Tibial artery (tissue), 4 donors: Measurements from ENCODE around the gene OSM.

Experiments used
- DNase-seq, 2 donors: peaks; one replicate each; pipeline ENCODE4 v3.0.0-alpha.2; 2019
- H3K27ac ChIP-seq, 2 donors: fragments of 200-600 bp; sonication (generic) in 1 of 2; 1 replicate in 1 of 2; 2 replicates in 1 of 2; pipeline ENCODE4 v1.5.1; 2018 to 2019; ENCODE audit warnings: mild to moderate bottlenecking in 1 of 2
- H3K27me3 ChIP-seq, 2 donors: fragments of 200-600 bp; sonication (generic) in 1 of 2; one replicate each; pipeline versions ENCODE4 v1.5.1 to v1.6.0; 2016 to 2019
- H3K36me3 ChIP-seq, 3 donors: fragments of 200-600 bp; sonication (generic) in 2 of 3; one replicate each; pipeline ENCODE4 v1.5.1; 2016 to 2019; ENCODE audit warnings: mild to moderate bottlenecking in 2 of 3
- H3K4me1 ChIP-seq, 4 donors: fragments of 200-600 bp; sonication (generic) in 2 of 4; 1 replicate in 3 of 4; 2 replicates in 1 of 4; pipeline ENCODE4 v1.5.1; 2016 to 2019
- H3K4me3 ChIP-seq, 2 donors: fragments of 200-600 bp; sonication (generic) in 1 of 2; 1 replicate in 1 of 2; 2 replicates in 1 of 2; pipeline ENCODE4 v1.5.1; 2018 to 2019; ENCODE audit warnings: mild to moderate bottlenecking in 2 of 2
- H3K9me3 ChIP-seq, 3 donors: fragments of 200-600 bp; sonication (generic) in 1 of 3; one replicate each; pipeline ENCODE4 v1.5.1; 2016 to 2019
- intact Hi-C: fragments of 100-400 bp; cut with DNase I; formaldehyde crosslinking; loops from one replicate; pipeline ENCODE4 v1.15.0; 2023; ENCODE audit warnings: low total_unique reads
- TF ChIP-seq, protein P1 (sequence below), 2 experiments: fragments of 200-600 bp in 1 of 2; fragments of 450-650 bp in 1 of 2; IDR thresholded peaks; one replicate each; pipeline ENCODE4 v1.5.1; 2017 to 2019; ENCODE audit warnings: antibody characterized with exemption in 2 of 2, mild to moderate bottlenecking in 1 of 2, moderate library complexity in 1 of 2

Gene OSM

DNA sequence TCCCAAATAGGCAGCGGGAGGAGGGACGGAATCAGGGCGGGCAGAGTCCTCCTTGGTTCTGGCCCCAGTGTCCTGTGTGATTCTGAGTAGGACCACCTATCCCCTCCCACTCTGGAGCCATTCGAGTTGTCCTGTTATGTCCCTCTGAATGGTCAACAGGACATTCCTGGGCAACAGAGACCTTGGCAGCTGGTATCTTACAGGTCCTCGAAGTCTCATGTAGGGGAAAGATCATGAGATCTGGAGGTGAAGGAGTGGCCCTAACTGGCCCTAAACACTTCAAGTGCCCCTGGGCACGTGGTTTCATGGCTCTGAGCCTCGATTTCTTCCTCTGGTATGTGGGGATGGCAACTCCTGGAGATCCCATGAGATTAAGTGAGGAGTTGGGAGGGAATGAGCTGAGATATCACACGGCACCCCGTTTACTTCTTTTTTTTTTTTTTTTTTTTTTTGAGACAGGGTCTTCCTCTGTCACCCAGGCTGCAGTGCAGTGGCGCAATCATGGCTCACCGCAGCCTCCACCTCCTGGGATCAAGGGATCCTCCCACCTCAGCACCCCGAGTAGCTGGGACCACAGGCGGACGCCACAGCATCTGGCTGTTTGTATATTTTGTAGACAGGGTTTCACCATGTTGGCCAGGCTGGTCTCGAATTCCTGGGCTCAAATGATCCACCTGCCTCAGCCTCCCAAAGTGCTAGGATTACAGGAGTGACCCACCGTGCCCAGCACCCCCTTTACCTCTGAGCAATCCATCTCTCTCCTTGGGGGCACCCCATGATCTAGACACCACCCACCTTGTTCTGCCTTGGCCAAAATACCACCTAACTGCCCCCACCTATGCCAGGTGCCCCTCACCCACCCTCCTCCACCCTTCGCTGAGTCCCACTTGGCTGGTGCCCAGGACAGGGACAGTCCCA, 26.9 kb downstream of the OSM start:
- no peaks in the 10 kb centered on the region for H3K36me3 ChIP-seq
- no peak overlapping the region for H3K27ac ChIP-seq

GRCh38 chr22:30238661-30239487, 27.8 kb downstream of the OSM start:
- no peak for DNase-seq
- no peaks in the 10 kb centered on the region for H3K9me3 ChIP-seq
- no peak overlapping the region for H3K4me3 ChIP-seq
- H3K27me3 ChIP-seq: peaks cover 0 to 5% of the 10 kb centered on the region in 2 donors
- TF ChIP-seq, protein P1, sequence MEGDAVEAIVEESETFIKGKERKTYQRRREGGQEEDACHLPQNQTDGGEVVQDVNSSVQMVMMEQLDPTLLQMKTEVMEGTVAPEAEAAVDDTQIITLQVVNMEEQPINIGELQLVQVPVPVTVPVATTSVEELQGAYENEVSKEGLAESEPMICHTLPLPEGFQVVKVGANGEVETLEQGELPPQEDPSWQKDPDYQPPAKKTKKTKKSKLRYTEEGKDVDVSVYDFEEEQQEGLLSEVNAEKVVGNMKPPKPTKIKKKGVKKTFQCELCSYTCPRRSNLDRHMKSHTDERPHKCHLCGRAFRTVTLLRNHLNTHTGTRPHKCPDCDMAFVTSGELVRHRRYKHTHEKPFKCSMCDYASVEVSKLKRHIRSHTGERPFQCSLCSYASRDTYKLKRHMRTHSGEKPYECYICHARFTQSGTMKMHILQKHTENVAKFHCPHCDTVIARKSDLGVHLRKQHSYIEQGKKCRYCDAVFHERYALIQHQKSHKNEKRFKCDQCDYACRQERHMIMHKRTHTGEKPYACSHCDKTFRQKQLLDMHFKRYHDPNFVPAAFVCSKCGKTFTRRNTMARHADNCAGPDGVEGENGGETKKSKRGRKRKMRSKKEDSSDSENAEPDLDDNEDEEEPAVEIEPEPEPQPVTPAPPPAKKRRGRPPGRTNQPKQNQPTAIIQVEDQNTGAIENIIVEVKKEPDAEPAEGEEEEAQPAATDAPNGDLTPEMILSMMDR (IDR thresholded peaks at IDR 0.05): no peak
- H3K4me1 ChIP-seq: peaks cover 0 to 14% (median 8%) of the 10 kb centered on the region in 4 donors
- intact Hi-C loops: no loop called here
- H3K36me3 ChIP-seq: no peaks in the 10 kb centered on the region
- no peak overlapping the region for H3K27ac ChIP-seq

More for the DNA sequence above, 26.9 kb downstream of the OSM start:
- H3K27me3 ChIP-seq: peaks cover 0 to 13% of the 10 kb centered on the region in 2 donors
- intact Hi-C loops: no loop called here
- TF ChIP-seq, protein P1 (IDR thresholded peaks at IDR 0.05): no peak
- peaks cover 0 to 14% (median 8%) of the 10 kb centered on the region in 4 donors for H3K4me1 ChIP-seq
- H3K9me3 ChIP-seq: no peaks in the 10 kb centered on the region
- DNase-seq: no peak
- H3K4me3 ChIP-seq: no peak overlapping the region

- no peak overlapping the region for H3K27ac ChIP-seq
- H3K4me3 ChIP-seq: no peak overlapping the region
- TF ChIP-seq, protein P1 (IDR thresholded peaks at IDR 0.05): no peak
- intact Hi-C loops: no loop called here
- peaks cover 0 to 14% (median 8%) of the 10 kb centered on the region in 4 donors for H3K4me1 ChIP-seq
- H3K36me3 ChIP-seq: no peaks in the 10 kb centered on the region
- peaks cover 0 to 4% of the 10 kb centered on the region in 2 donors for H3K27me3 ChIP-seq
- no peak for DNase-seq
- no peaks in the 10 kb centered on the region for H3K9me3 ChIP-seq
These were observed 28.5 kb downstream of the OSM start for GRCh38 chr22:30238136-30238535.

DNA sequence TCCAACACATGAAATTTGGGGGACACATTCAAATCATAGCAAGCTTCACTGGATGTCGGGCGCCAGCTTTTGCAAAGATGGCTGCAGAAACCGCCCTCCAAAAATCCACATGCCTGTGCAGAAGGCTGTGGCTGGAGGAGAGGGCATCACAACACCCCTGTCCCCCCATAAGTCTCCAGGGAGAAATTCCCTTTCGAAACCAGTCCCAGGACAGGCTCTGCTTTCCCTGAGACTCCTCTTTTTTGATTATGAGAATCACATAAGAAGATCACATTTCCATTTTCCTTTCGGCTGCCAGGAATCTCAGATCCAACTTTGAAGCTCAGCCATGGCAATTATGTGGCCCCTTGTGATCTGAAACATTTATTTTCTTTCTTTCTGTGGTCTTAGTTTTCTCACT, 29.8 kb downstream of the OSM start:
- no peak for DNase-seq
- Histone ChIP-seq H3K27me3 (peaks cover 0 to 17% of the 10 kb centered on the region in 2 donors), H3K36me3 (no peaks in the 10 kb centered on the region), H3K4me3 (no peak overlapping the region), H3K27ac (no peak overlapping the region), H3K4me1 (peaks cover 0 to 14% (median 8%) of the 10 kb centered on the region in 4 donors), H3K9me3 (no peaks in the 10 kb centered on the region)
- intact Hi-C loops: no loop called here
- TF ChIP-seq, protein P1 (IDR thresholded peaks at IDR 0.05): no peak

DNA sequence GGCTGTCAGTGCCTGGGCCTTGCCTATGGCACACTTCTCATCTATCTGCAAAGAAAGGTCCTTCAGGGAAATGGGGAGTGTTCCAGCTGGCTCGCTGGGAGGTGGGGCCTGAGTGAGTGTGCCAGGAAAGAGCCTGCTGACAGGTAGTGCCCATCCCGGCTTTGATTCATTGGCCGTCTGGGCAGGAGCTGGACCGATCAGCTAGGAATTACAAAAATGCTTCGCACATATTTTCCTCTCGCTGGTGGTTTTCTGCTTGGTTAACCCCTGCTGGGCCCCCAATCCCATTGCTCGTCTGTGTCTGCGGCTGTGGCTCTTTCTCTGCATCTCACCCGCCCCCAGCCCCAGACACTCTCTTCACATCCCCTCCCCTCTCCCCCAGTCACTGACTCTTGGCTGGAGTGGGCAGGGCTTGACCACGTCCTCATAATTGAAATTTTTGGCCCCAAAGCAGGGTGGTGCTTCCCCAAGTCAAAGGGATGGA, 30.9 kb downstream of the OSM start:
- intact Hi-C loops: no loop called here
- TF ChIP-seq, protein P1 (IDR thresholded peaks at IDR 0.05): no peak
- Histone ChIP-seq H3K27me3 (peaks cover 0 to 18% of the 10 kb centered on the region in 2 donors), H3K9me3 (no peaks in the 10 kb centered on the region), H3K36me3 (no peaks in the 10 kb centered on the region), H3K4me1 (peaks cover 0 to 14% (median 8%) of the 10 kb centered on the region in 4 donors), H3K27ac (no peak overlapping the region), H3K4me3 (no peak overlapping the region)
- DNase-seq: no peak
